Lower lobe of right lung (tissue), 2 donors: ENCODE data around the gene TUNAR. TPM values are rescaled to one million over a fixed set of nuclear protein-coding genes. Genes with fewer than 3 reads are reported as not detected.

Experiments used
- ATAC-seq, 2 donors: fragments of 200-7000 bp; cut with Tn5 transposase; one replicate each; pipeline ENCODE4 v1.9.1; 2020 to 2022; ENCODE audit warnings: mild to moderate bottlenecking in 2 of 2, moderate library complexity in 2 of 2
- DNase-seq: peaks from one replicate; pipeline ENCODE4 v3.0.0-alpha.2; 2020
- H3K27ac ChIP-seq: fragments of 200-600 bp; one replicate; pipeline ENCODE4 v1.8.0; 2022
- H3K27me3 ChIP-seq: fragments of 200-600 bp; one replicate; pipeline ENCODE4 v1.8.0; 2022; ENCODE audit warnings: low read depth
- H3K36me3 ChIP-seq: fragments of 200-600 bp; one replicate; pipeline ENCODE4 v1.8.0; 2022; ENCODE audit warnings: mild to moderate bottlenecking
- H3K4me1 ChIP-seq: fragments of 200-600 bp; one replicate; pipeline ENCODE4 v1.8.0; 2022
- H3K4me3 ChIP-seq: fragments of 200-600 bp; one replicate; pipeline ENCODE4 v1.8.0; 2022; ENCODE audit warnings: mild to moderate bottlenecking
- H3K9me3 ChIP-seq: fragments of 200-600 bp; one replicate; pipeline ENCODE4 v1.8.0; 2022
- intact Hi-C: fragments of 100-400 bp; cut with DNase I; formaldehyde crosslinking; loops from one replicate; pipeline ENCODE4 v1.11.0; 2022
- total RNA-seq: library from RNA; stranded (reverse); fragmentation: NEBNext Ultra II Directional; extraction: Animal tissue kit (Norgen Biotek cat#: 25700); gene quantifications from one replicate; pipeline ENCODE4 v1.2.1, GENCODE V29; 2021
- TF ChIP-seq, protein P1 (sequence below): fragments of 200-600 bp; IDR thresholded peaks from one replicate; pipeline ENCODE4 v1.8.0; 2022; ENCODE audit warnings: antibody characterized with exemption, mild to moderate bottlenecking
- donor health status: DM: no; HTN: yes; CAD: no; lungs with severe emphysema.

Gene TUNAR
- total RNA-seq, 1 donor from 2014 or later: not detected

DNA sequence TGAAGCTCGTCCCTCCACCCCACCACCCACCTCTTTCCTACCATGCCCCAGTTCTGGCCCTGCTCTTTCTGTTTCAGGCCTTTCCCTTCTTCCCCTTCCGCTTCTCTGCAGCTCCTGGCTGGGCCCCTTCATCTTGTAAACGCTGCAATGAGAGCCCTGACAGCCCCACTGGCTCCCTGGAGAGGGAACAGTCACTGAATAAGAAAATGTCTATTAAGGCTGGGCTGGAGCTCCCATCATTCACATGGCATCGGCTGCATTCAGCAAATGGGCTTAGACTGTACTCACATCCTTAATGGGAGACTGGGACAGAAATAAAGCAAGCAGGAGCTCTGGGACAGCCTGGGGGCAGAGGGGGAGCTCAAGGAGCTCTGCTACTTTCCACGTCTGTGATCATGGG is 45.2 kb upstream of the TUNAR start:
- Histone ChIP-seq H3K4me1 (no peaks in the 10 kb centered on the region), H3K27ac (no peak overlapping the region), H3K4me3 (no peak overlapping the region), H3K36me3 (no peaks in the 10 kb centered on the region), H3K9me3 (no peaks in the 10 kb centered on the region), H3K27me3 (peaks cover 5% of the 10 kb centered on the region)
- DNase-seq (no peak), ATAC-seq (no peak)
- intact Hi-C loops: no loop called here
- TF ChIP-seq, protein P1, sequence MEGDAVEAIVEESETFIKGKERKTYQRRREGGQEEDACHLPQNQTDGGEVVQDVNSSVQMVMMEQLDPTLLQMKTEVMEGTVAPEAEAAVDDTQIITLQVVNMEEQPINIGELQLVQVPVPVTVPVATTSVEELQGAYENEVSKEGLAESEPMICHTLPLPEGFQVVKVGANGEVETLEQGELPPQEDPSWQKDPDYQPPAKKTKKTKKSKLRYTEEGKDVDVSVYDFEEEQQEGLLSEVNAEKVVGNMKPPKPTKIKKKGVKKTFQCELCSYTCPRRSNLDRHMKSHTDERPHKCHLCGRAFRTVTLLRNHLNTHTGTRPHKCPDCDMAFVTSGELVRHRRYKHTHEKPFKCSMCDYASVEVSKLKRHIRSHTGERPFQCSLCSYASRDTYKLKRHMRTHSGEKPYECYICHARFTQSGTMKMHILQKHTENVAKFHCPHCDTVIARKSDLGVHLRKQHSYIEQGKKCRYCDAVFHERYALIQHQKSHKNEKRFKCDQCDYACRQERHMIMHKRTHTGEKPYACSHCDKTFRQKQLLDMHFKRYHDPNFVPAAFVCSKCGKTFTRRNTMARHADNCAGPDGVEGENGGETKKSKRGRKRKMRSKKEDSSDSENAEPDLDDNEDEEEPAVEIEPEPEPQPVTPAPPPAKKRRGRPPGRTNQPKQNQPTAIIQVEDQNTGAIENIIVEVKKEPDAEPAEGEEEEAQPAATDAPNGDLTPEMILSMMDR: no peak

DNA sequence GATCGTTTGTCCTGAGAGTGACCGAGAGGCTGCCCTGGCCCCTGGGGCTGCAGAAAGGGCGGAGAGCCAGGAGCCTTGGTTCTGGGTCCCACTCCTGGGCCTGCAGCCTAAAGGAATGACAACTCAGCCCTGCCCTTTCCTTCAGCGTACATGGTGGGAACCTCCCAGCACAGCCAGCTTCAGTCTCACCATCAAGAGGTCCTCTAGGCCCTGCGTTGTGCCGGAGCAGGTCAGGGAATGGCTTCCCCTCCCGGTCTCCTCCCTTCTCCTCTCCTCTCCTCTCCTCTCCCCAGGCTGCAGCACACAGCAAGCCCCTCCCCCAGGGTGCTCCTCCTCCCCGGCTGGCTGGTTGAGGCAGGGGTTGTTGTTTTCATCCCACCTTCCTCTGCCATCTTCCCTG is 44.6 kb upstream of the TUNAR start:
- ATAC-seq (no peak), DNase-seq (no peak)
- TF ChIP-seq, protein P1: no peak
- no peaks in the 10 kb centered on the region for H3K36me3 ChIP-seq
- H3K27ac ChIP-seq: no peak overlapping the region
- intact Hi-C loops: no loop called here
- no peaks in the 10 kb centered on the region for H3K9me3 ChIP-seq
- H3K27me3 ChIP-seq: peaks cover 5% of the 10 kb centered on the region
- no peaks in the 10 kb centered on the region for H3K4me1 ChIP-seq
- H3K4me3 ChIP-seq: no peak overlapping the region

DNA sequence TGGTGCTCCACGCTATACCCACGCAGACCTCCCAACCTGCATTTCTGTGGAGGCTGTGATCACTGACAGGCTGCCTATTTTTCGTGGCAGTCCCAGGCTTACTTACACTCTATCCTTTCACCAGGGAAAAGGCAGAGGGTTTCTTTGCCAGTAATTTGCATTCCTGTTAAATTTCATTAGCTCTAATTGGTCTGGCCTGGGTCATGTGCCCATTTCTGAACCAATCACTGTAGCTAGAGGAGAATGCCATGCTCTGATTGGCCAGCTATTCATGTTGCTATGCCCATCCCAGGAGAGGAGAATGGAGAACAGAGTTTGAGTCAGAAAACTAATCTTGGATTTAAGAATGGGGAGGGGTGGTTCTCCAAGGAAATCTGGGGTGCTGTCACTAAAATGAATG is 43.2 kb upstream of the TUNAR start:
- peaks cover 5% of the 10 kb centered on the region for H3K27me3 ChIP-seq
- H3K36me3 ChIP-seq: no peaks in the 10 kb centered on the region
- no peak overlapping the region for H3K27ac ChIP-seq
- DNase-seq: no peak
- TF ChIP-seq, protein P1: no peak
- intact Hi-C loops: no loop called here
- H3K4me1 ChIP-seq: no peaks in the 10 kb centered on the region
- H3K4me3 ChIP-seq: no peak overlapping the region
- H3K9me3 ChIP-seq: no peaks in the 10 kb centered on the region
- ATAC-seq: no peak

DNA sequence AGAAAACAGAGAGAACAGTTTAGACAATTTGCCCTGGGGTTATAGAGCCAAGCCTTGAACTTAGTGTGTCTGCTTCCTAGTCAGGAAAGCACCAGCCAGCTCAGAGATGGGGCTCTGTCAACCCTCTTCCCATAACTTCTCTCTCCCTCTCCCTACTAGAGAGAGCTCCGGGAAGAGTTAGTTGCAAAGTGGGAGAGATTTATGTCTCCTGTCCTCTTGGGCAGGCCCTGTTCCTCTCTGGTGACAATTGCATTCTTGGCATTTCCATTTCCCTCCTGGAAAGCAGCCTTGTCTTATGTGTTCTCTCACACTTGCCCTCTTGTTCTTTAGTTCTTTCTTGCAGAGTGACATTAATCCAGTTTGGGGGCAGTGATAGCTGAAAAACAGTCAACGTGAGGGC is 42.1 kb upstream of the TUNAR start:
- no peak overlapping the region for H3K27ac ChIP-seq
- DNase-seq (no peak), ATAC-seq (no peak)
- H3K9me3 ChIP-seq: no peaks in the 10 kb centered on the region
- H3K4me3 ChIP-seq: no peak overlapping the region
- no peaks in the 10 kb centered on the region for H3K36me3 ChIP-seq
- TF ChIP-seq, protein P1: no peak
- intact Hi-C loops: no loop called here
- H3K27me3 ChIP-seq: peaks cover 5% of the 10 kb centered on the region
- no peaks in the 10 kb centered on the region for H3K4me1 ChIP-seq

DNA sequence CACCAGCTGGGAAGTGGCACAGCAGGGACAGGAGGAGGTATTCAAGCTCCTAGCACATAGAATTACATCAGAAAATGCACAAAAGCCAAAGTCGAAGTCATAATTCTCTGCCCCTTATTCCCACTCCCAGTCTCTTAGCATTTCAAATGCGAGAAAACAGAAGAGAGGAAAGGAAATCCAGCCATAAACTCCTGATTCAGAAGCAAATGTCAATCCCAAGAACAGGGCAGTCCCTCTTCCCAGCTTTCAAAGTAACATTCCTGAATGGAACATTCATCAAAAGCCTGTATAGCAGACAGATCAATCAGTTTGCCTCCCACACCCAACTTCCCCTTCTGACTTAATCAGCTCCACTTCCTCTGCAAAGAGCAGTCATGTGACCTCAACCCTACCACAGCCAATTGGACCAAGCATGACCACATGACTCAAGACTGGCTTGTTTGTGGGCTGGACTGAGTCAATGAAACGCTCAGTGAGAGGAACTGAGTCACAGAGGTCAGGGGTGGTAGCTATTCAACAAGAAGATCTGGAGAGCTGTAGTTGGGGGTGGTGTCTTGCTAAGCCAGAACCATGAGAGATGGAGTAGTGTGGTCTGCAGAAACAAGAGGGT is 41.4 kb upstream of the TUNAR start:
- H3K27ac ChIP-seq: no peak overlapping the region
- TF ChIP-seq, protein P1: no peak
- intact Hi-C loops: no loop called here
- DNase-seq: no peak
- H3K36me3 ChIP-seq: no peaks in the 10 kb centered on the region
- no peak for ATAC-seq
- no peaks in the 10 kb centered on the region for H3K9me3 ChIP-seq
- H3K4me1 ChIP-seq: no peaks in the 10 kb centered on the region
- no peak overlapping the region for H3K4me3 ChIP-seq
- peaks cover 5% of the 10 kb centered on the region for H3K27me3 ChIP-seq
